Colon (tissue), 2 donors: ENCODE measurements around the gene ZDHHC5.
"Not testable (repeated sequence)": the region's sequence is repeated elsewhere in the genome, so short reads cannot be mapped to it uniquely, and the experiment has no call there.

ENCODE experiments used
- FAIRE-seq: peaks from 2 replicates; lab custom pipeline; 2012; peaks lifted over from hg19 to GRCh38; lab: Jason Lieb, UNC
- donor health status: control.
- donor health status: control.

Gene ZDHHC5

DNA sequence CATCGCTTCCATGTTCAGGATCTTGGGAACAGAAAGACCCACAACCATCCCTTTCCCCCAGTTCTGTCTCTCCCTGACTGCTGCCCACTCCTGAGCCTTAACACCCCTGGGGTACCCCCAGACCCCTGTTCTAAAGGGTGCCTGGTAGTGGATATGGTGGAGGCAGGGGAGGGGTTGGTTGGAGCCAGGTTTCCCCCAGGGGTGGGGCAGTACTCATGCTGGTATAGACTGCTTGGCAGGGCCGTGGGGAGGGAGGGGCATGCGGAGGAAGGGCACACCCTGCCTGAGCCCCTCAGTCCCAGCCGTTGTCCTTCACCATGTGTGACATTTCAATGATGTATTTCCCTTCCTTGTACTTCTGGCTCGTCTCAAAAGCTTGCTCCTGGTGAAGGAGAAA is 22.2 kb upstream of the ZDHHC5 start:
- no peak for FAIRE-seq

DNA sequence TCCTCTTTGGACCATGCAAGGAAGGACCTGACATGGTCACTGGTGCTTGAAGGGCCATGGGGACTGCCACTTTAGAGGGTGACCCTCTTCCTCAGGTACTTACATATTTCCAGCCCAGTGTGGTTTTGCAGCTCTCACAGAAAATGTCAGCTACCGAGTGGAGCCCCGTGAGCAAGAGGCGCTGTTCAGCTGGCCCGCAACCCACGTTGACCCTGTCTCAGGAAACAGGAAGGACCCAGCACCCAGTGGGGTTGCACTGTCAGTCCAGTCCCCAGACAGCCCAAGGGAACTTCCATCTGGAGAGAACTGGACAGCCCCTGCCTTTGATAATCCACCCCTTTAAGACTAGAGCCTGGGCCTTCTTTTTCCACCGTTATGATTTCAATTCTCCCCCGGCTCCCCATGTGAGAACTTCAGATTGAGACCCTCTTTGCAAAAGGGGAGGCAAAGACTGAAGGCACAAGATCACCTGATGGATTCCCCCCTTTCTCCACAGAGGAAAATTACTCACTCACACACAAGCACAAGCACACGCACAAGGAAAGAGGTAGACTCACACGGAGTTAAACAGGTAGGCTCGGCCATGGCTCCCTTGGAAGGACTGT is 21.6 kb upstream of the ZDHHC5 start:
- FAIRE-seq, result no peak

DNA sequence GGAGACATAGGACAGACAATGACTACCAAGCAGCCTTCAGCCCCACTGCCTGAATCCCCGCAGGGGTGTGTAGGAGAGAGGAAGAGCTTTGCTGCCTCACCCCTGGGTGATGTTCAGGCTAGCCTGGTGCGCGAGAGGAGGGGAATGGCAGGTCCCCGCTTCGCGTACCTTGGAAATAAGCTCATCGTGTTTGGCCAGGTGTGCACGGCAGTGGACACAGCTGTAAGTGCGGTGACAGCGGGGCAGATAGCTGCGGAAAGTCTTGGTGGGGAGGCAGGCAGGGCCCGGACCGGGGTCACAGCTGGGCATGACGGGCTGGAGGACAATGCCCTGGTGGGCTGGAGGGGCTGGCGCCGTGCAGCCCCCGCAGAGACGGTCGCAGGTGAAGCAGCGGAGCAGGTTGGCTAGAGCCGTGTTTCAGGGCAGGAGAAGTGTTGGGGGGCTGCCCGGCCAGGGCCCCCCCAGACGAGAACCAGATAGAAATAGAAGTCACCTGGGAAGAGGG is 21.1 kb upstream of the ZDHHC5 start:
- FAIRE-seq, result no peak

DNA sequence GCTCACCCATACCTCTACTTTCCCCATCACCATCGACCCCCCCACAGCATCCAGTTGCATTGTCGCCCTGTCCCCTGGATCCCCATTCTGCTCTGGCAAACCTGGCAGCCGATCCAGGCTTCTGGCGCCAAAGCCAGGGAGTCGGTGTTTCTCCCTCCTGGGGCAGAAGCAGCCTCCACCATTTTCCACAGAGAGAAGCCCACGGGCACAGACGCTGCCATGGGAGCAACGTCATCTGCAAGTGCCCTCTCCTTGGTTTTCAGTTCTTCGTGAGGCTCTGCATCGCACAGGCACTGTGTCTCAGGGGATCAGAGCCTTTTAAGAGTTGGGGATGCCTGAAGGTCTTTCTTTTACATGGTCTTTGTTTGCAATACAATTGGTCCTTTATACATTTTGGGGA is 20.5 kb upstream of the ZDHHC5 start:
- no peak for FAIRE-seq

DNA sequence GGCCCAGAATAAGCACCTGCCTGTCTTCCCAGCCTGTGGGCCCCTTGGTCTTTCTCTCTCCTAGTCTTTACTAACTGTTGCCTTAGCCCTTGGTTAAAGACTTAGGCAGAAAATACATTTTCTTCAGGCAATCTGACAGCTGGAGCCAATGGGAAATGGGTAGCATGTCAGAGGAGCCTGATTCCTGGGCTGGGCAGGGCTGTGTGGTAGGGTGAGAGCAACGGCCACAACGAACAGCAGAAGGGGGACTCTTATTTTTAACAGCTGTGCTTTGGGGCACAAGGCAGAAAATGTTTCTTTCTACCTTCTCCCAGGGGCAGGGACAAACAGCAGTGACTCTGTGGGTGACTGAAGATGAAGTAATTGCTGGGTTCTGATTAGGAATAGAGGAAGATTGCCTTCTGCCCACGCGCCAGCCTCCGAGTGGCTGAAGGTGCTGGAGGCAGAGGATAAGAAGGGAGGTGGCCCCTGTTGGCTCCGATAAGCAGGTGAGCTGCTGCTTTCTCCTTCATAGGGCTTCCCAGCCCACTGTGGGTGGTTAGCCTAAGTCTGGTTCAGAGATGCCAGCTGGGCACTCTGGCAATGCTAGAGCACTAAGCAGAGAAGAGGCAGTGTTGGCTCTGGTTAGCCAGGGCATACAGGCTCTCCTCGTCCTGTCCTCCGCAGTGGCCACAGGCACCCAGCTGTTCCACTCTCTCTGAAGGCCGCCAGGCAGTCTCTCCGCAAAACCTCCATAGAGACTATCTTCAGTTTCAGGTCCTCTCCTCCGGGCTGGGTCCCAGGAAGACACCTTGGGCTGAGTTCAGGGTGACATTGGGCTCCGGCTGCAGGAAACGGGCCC is 19.7 kb upstream of the ZDHHC5 start:
- FAIRE-seq, result no peak

DNA sequence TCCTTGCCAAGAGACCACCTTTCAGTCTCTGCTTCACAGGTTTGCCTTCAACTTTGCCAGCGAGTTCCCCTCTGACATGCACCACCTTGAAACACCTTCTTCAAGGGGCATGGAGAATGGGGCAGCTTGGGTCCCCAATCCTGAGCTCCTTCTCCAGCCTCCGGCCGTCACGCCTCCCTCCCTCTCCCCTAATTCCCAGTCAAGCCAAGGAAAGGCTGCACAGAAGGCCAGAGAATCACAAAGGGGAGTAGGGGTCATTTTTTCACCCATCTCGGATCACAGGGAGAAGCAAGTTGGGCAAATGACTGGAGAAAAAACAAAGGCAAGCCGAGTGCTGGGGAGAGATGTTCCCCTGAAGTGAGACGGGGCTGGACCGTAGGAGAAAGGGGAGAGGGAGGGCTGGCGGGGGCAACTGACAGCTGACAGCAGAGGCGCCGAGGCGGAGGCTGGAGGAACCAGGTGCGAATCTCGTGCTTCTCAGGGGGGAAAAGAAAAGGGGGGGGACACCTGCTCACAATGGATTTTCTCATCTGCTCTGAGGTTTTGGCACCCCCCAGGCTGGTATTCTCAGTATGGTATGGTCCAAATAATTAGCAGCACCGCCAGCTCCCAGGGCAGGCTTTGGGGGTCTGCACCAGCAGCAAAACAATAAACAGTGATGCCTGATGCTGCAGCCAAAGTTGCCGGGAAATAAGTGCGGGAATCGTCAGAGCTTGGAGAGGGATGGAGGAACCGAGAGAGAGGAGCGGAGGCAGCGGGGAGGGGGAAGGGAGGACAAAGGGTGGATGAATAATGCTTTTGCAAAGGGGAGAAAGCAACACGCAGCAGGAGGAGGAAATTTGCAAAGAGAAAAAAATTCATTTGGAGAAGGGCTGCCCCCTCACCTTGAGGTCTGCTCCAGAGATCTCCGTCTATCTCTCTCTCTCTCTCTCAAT is 18.8 kb upstream of the ZDHHC5 start:
- FAIRE-seq, result no peak

DNA sequence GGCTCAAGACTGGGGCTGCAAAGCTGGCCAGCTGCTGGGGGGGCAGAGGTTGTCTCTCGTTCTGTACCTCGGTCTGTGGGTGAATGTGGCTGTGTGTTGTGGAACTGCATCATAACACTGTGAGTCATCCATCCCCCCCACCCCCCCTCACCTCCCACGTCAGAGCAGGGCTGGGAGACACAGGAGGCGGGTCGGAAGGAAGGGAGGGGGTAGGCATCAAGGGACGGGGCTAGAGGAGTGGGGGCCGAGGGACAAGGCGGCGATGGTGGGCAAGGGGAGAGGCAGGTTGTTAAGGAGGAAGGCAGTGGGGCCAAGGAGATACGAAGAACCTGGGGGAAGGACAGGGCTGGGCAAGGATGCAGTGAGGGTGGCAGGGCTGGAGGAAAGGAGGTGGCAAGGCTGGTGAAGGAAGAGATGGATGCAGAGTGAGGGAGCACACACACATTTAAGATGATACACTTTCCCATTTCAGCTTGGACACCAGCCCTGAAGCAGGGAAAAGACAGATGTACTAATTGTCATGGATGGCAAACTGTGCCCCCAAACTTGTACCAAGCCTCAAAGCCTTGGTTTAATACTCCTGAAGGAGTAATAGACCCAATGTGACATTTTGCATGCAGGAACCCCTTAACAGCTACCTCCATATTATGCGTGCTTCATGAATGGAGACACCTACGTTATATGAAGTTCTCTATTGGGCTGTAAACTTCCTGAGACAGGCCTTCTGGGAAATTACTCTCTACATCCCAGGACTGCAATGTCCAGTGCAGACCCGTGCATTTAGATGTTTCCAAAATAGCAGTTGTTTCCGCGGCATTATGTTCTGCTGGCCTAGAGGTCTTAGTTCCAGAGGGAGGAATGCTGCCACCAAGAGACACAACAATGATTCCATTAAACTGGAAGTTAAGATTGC is 17.8 kb upstream of the ZDHHC5 start, which contains the start of gene YPEL4:
Gene YPEL4 (minus strand): TSS at position 87 of the 913 bp plus-strand sequence. CDS start 2,805 bp downstream, outside the sequence.
- no peak for FAIRE-seq

DNA sequence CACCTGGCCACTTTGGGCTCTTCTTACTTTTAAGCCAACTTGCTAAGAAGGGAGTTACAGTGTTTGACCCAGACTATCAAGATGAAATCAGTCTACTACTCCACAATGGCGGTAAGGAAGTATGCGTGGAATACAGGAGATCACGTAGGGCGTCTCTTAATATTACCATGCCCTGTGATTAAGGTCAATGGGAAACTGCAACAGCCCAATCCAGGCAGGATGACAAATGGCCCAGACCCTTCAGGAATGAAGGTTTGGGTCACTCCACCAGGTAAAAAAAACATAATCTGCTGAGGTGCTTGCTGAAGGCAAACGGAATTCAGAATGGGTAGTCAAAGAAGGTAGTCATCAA is 17.2 kb upstream of the ZDHHC5 start:
- FAIRE-seq, result no peak

DNA sequence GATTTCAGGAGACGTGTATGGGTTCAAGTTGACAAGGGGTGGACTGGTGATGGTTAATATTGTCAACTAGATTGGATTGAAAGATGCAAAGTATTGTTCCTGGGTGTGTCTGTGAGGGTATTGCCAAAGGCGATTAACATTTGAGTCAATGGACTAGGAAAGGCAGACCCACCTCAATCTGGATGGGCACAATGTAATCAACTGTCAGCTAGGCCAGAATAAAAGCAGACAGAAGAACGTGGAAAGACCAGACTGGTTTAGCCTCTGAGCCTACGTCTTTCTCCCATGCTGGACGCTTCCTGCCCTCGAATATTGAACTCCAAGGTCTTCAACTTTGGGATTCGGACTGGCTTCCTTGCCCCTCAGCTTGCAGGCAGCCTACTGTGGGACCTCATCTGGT is 16.5 kb upstream of the ZDHHC5 start:
- FAIRE-seq, result no peak

DNA sequence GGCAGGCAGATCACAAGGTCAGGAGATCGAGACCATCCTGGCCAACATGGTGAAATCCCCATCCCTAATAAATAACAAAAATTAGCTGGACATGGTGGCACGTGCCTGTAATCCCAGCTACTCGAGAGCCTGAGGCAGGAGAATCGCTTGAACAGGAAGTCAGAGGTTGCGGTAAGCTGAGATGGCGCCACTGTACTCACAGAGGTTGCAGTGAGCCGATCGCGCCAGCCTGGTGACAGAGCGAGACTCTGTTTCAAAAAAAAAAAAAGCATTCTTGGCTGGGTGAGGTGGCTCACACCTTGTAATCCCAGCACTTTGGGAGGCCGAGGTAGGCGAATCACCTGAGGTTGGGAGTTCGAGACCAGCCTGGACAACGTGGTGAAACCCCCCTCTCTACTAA is 15.7 kb upstream of the ZDHHC5 start:
- not testable (repeated sequence) for FAIRE-seq

DNA sequence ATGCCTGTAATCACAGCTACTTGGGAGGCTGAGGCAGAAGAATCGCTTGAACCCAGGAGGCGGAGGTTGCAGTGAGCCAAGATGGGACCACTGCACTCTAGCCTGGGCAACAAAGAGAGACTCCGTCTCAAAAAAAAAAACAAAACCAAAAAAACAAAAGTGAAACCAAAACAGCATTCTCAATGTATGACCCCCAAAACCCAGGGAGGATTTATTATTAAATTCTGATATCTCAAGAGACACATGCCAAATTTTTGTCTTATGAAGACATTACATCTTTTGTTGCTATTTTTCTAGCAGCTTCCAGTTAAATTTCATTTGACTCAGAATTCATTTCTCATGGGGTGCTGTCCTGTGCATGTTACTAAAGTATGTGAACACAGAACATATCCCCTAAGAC is 15.3 kb upstream of the ZDHHC5 start:
- FAIRE-seq, result no peak

DNA sequence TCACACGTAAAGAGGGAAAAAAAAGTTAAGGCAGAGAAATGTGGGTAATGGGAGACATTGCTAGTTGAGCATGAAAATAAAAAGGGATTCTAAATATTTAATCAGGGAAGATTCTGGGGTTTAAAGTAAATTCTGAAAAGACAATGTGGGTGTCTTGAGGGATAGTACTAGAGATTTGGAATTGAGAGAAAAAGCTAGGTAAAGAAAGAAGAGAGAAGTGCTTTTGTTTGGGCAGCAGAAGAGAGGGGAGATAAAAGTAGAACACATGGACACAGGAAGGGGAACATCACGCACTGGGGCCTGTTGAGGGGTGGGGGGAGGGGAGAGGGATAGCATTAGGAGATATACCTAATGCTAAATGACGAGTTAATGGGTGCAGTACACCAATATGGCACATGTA is 14.8 kb upstream of the ZDHHC5 start:
- FAIRE-seq, result no peak

DNA sequence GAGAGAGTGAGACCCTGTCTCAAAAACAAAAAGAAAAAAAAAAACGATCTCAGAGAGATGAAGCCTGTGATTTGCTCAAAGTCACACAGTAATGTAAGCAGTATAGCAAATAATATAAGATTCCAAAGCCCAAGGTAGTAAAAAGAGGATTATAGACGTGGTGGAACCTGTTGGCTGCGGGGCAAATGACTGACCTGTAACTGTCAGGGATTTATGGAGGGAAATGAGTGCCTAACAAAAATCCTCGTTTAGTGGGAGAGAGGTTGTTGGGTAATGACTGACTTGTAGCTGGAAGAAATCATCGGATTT is 11.1 kb upstream of the ZDHHC5 start:
- FAIRE-seq, result no peak

DNA sequence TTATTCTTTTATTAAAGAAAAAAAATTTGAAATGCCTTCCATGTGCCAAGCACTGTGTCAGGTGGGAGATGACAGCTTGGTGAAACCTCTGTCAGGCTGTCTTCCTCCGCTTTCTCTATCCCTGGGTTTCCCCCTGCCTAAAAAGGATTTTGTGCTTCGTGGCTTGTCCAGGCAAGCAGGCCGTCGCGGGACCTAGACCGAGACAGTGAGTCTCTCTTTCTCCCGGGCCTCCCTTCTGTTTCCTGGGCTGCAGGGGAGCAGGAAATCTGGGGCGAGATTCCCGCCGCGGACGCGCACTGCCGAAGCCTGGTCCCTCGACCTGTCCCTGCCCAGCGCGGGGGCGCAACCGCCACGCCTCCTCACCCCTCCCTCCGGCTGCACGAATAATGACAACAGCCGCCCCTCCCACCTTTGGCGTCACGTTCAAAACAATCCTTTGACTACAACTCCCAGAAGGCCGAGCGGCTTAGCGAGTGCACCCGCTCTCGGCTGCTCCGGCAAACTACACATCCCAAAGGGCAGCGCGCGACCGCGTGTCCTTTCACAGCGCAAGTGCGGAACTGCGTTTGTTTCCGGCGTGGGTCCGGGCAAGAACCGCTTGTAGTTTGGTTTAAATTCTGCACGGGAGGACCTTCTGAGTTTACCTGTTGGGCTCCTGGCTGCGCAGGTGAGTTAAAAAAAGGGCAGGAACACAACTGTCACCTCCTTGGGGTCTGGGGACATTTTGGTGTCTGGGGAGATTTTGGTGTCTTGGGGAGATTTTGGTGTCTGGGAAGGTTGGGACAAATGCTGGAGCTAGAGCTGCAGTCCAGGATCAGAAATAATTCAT is 10.5 kb upstream of the ZDHHC5 start, which contains the start of gene CLP1:
Gene CLP1 (plus strand): TSS at position 569 of the 829 bp plus-strand sequence. CDS start 1,715 bp downstream, outside the sequence.
- no peak for FAIRE-seq

DNA sequence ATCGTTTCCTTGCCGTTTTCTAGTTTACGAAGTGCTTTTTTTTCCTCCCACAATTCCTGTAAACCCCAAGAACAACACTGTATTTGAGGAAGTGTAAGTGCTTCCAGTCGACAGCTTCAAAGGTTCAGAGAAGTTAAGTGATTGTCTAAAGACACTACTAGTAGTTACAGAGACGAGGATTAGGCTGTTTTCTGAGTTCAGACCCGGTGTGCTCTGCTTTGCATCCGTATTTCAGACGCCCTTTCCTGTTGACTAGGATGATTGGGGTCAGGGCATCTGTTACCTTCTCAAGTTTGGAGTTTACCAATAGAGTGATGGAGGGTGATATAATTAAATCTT is 9.9 kb upstream of the ZDHHC5 start:
- FAIRE-seq, result no peak

DNA sequence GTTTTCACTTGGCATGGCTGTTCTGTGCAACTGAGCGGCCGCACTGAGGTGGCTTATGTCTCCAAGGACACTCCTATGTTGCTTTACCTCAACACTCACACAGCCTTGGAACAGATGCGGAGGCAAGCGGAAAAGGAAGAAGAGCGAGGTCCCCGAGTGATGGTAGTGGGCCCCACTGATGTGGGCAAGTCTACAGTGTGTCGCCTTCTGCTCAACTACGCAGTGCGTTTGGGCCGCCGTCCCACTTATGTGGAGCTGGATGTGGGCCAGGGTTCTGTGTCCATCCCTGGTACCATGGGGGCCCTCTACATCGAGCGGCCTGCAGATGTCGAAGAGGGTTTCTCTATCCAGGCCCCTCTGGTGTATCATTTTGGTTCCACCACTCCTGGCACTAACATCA is 8.2 kb upstream of the ZDHHC5 start:
- no peak for FAIRE-seq

DNA sequence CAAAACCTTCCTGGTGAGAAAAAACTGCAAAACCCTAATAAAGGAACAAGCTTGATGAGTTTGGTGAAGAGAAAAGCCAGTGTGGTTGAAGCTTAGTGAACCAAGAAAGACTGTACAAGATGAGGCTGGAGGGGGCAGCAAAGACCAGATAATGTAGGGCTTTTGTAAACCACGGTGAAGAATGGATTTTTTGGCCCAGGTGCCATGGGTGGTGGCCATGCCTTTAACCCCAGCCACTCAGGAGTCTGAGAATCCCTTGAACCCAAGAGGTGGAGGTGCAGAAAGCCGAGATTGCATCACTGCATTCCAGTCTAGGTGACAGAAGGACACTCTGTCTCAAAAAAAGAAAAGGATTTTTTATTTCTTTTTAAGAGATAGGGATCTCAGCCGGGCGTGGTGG is 5.0 kb upstream of the ZDHHC5 start:
- no peak for FAIRE-seq

DNA sequence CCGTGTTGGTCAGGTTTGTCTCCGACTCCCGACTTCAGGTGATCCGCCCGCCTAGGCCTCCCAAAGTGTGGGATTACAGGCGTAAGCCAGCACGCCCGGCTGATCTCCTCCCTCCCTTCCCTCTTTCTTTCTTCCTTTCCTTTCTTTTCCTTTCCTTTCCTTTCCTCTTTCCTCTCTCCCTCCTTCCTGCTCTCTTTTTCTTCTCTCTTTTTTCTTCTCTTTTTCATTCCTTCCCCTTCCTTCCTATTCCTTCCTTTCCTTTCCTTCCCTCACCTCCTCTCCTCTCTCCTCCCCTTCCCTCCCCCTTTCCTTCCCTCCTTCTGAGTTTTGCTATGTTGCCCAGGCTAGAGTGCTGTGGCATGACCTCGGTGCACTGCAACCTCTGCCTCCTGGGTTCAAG is 3.9 kb upstream of the ZDHHC5 start:
- no peak for FAIRE-seq

DNA sequence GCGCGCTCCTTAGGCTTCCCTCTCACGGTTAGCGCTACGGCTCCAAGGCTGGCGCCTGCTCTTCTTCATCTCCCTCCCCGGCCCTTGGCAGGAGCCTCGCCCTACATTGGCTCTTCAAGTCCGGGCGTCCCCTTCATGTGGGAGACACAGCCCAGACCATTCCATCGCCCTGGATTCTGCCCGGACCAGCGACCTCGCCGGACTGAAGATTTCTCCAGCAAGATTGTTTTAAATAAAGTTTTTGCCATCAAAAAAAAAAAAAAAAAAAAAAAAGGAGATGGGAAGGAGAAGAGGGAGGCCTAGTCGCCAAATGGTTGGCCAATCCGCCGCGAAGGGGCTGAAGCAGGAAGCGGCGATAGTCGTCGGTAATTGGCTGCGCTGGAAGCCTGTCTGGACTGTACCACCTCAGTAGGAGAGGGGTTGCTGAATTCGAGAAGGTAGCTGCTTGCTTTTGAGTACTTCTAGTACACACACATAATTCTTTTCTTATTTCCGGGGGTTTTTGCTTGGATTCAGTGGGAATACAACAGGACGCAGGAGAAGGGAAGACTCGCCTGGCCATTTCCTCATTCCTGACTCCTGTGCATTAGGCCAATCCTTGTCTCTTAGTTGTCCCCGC is 688 bp upstream of the ZDHHC5 start:
- peak; percentile 92 for FAIRE-seq

DNA sequence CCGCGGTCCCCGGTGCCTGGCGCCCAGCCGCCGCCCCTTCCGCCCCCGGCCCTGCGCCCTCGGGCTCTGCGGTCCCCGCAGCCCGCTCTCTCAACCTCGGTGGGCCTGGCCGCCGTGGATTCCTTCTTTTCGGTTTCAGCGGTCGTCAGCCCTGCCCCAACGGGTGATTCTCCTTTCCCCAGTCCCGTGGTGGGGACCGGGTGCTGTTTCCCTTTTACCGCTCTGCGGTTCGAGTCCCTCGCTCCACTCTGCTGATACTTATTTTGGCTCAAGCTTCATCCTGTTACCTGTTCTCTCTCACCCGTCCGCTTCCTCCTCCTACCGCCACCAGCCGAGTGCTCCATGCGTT is 494 bp downstream of the ZDHHC5 start:
- no peak for FAIRE-seq
